Effector CD4-positive, alpha-beta T cell (primary cell): ENCODE data around the gene ZNF639.
"Not testable (repeated sequence)": the region's sequence is repeated elsewhere in the genome, so short reads cannot be mapped to it uniquely, and the experiment has no call there.

Experiments used
- DNase-seq: peaks from one replicate; pipeline ENCODE4 v3.0.0-alpha.2; 2020
- total RNA-seq: gene quantifications from one replicate; lab custom pipeline; 2026; lab: John Stamatoyannopoulos, UW

The ZNF639 gene, protein sequence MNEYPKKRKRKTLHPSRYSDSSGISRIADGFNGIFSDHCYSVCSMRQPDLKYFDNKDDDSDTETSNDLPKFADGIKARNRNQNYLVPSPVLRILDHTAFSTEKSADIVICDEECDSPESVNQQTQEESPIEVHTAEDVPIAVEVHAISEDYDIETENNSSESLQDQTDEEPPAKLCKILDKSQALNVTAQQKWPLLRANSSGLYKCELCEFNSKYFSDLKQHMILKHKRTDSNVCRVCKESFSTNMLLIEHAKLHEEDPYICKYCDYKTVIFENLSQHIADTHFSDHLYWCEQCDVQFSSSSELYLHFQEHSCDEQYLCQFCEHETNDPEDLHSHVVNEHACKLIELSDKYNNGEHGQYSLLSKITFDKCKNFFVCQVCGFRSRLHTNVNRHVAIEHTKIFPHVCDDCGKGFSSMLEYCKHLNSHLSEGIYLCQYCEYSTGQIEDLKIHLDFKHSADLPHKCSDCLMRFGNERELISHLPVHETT
- total RNA-seq, result 93.1 reads per million, percentile 81 among the genes with 10 or more reads in this experiment

DNA sequence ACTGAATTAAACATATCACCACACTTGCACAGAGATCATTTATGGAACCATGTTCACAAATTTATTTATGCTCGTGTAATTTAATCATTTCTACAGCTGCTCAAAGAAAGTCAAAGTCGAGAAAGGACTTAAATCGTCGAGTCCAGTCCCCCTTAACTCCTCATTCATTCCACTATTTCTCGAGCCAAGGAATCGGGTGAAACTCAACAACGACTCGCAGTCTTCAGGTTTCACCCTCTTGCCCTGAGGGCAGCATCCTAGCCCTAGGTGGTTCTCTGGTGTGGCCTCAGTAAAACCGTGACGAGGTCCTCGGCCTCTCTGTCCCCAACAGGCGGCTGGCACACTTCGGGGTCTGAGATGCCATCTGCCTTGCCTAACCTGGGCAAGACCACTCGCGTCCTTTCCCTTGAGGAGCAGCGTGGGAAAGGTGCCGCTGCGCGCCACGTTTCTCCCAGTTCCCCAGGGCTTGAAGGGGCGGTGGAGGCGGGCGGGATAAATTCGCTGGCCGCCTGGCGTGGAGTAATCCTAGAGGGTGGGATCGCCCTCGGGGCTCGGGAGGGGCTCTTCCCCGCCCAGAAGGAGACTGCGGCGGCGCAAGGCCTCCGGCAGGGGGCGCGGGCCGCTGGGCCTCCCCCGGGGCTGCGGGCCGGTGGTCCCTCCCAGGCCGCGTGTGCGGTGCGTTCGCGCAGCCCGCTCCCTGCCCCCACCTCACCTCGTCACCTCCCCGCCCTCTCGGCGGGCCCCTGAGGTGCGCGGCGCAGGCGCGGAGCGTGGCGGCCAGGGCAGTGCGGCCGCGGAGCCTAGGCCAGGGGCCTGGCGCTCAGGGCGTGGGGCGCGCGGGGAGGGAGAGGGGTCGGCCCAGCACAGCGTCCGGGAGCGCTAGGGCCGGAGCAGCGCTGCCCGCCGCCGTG lies at the start of gene ZNF639:
Gene ZNF639 (plus strand): TSS at position 746 of the 911 bp plus-strand sequence. CDS start 5,263 bp downstream, outside the sequence.
- peak; percentile 81 for DNase-seq

DNA sequence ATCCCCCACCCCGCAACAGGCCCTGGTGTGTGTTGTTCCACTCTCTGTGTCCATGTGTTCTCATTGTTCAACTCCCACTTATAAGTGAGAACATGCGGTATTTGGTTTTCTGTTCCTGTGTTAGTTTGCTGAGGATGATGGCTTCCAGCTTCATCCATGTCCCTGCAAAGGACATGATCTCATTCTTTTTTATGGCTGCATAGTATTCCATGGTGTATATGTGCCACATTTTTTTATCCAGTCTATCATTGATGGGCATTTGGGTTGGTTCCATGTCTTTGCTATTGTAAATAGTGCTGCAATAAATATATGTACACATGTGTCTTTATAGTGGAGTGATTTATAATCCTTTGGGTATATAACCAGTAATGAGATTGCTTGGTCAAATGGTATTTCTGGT lies 48.4 kb upstream of the ZNF639 start:
- DNase-seq, result not testable (repeated sequence)

DNA sequence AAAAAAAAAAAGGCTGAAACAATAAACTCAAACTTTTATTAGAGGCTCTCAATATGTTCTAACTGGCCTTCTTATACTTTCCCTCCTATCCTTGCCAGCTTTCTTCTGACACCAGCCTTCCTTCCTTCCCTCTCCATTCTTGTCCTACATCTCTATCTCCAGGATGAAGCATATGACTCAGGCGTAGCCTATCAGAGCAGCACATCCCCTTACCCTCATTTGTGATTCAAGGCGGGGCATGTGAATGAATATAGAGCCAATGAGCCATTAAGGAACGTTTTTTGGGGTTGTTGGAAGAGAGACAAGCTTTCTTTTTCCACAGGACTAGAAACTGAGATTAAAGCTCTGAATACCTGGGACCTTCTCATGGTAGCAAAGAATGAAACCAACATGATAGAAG lies 46.8 kb upstream of the ZNF639 start:
- DNase-seq, result no peak

DNA sequence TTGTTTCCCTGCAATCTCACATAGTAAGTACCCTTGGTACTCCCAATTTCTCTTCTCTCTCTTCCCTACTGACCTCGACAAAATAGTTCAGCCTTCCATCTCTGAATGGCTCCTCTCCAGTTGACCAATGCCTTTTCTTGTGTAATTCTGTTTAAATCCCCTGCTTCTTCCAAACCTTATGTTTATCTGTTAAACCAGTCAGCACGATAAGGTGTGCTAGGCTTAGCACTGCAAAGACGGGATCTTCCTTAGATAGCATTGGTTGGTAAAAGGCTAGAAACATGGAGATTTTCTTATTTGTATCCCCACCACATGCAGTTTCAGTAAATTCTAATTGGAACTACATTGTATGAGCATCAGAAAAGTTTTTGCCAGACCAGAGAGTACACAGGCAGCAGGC lies 46.1 kb upstream of the ZNF639 start:
- DNase-seq, result no peak

DNA sequence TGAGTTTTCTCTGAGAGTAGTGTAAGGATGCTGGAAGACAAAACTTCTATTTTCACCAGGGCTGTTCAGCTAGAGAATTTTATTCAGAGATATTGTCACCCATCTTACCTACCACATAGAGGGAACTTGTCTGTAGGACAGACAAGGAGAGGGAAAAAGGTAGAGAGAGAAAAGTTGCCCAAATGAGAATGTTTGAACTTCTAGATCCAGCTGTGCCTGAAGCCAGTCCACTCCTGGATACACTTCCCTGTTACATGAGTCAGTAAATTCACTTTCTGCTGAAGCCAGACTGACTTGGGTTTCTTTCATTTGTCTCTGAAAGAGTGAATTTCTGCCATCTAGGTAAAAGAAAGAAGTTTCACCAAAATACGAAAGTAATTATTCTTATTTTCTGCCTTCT lies 44.7 kb upstream of the ZNF639 start:
- no peak for DNase-seq

DNA sequence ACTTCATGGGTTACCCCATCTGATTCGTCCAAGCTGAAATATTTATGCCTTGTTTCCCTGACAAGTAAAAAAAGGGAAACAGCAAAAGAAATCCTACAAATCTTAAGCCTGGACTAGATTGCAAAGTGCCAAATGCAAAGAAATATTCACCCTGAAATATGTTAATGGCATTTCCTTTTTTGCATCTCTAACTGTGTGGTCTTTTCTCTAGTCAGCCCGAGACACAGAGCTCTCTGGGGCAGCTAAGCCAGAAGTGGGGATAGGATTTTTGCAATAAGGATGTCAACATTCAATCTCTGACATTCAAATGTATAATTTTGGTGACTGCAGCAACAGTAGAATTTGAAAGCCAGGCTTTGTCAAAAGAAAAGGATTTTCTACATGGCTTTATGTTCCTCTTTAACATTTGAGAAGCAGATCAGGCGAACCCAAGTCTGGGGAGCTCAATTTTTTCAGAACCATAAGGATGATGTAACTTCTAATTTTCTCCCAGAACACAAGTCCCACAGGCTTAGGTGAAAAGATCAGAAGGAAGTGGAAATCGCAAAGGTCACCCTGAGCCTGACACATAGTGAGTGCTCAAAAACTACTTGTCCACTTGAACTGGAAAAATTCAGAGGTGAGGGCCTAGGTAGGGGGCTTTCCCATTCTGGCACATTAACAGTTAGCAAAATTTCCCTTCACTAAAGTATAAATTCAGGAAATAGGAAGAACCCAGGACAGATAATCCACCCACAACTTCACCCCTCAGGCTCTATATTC lies 43.7 kb upstream of the ZNF639 start:
- DNase-seq, result no peak

DNA sequence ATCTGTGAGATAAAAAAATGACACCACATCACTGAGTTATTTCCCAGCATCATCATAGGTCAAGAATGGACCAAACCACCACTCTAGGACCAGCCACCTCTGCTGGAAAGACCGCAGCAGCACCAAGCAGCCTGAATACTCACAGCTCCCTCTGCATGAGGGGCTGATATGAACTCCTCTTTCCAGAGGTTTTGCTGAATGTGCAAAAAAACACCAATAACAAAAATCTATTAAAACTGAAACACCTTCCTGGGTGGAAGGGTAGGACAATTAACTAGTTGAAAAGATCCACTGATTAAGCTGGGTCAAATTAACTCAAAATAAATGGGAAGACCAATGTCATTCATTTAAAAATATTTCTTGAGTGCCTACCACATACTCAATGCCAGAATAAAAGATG lies 43.0 kb upstream of the ZNF639 start:
- no peak for DNase-seq

DNA sequence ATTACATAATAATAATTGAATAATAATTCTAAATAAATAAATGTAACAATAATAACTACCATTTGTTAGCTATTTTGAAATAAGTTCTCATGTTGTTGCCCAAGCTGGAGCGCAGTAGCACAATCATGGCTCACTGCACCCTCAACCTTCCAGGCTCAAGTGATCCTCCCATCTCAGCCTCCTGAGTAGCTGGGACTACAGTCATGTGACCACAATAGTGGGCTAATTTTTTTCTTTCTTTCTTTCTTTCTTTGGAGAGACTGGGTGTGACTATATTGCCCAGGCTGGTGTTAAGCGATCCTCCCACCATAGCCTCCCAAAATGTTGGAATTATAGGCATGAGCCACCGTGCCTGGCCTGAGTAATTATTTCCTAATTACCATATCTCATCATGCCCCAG lies 41.0 kb upstream of the ZNF639 start:
- DNase-seq, result no peak

DNA sequence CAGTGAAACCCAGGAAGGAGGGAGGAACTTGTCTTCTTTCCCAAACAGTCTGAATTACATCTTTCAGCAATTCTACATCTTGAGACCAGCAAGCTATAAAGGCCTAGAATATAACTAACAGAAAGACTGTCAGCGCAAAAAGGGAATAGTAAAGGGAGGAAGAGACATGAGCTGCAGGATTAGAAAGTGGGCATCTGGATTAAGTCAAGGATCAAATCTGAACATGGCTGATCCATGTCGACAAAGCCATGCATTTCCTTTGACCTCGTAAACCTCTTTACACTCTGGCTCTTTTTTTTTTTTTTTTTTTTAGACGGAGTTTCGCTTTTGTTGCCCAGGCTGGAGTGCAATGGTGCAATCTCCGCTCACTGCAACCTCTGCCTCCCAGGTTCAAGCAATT lies 36.5 kb upstream of the ZNF639 start:
- DNase-seq, result no peak

DNA sequence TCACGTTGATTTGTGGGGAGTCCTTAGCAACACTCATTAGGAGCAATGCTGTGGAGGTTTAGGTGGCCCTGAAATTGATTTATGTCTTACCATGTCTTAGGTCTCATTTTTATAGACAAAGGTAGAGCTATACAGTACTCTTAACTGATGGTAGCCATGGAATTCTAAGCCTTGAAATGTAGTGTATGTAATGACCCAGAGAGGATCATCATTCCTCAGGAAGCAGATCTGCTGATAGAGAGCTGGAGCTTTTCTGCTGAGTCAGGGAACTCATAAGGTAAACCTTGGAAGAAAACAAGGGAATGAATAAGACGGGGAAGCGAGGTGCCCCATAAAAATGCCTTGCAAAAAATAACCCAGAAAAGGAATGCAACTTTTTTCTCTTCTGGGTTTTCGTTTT lies 34.0 kb upstream of the ZNF639 start:
- no peak for DNase-seq

DNA sequence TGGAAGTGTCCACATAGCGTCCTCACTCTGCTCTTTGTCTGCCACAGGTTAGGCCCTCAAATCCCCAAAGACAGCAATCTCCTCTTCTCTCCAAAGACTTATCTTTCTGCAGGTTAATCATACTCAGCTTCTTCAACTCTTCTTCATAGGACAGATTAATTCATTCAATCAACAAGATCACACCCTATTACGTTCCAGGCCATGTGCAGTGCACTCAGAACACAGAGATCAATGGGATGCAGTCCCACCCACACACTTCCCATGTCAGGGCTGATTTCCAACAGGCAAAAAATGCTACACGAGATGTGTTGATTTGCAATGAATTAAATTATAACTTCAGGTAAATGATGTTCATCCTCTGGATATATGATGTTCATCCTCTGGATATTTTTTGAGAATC lies 33.5 kb upstream of the ZNF639 start:
- no peak for DNase-seq

DNA sequence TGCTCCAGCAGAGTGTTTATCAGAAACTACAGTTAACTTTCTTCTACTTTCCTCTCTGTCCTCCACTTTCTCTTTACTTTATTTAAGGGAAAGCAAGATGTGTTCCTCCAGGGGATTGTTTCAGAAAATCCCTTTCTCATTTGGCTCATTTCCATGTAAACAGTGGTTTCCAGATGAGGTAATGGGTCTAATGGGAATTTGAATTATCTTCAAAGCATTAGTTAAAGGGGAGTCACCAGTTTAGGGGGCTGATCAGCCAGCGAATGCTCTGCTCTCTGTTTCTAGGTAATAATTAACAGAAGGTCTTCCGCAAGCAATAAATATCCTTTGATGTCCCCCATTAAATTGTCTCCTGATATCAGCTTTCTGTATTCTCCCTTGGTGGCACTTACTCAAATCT lies 30.4 kb upstream of the ZNF639 start:
- DNase-seq, result no peak

DNA sequence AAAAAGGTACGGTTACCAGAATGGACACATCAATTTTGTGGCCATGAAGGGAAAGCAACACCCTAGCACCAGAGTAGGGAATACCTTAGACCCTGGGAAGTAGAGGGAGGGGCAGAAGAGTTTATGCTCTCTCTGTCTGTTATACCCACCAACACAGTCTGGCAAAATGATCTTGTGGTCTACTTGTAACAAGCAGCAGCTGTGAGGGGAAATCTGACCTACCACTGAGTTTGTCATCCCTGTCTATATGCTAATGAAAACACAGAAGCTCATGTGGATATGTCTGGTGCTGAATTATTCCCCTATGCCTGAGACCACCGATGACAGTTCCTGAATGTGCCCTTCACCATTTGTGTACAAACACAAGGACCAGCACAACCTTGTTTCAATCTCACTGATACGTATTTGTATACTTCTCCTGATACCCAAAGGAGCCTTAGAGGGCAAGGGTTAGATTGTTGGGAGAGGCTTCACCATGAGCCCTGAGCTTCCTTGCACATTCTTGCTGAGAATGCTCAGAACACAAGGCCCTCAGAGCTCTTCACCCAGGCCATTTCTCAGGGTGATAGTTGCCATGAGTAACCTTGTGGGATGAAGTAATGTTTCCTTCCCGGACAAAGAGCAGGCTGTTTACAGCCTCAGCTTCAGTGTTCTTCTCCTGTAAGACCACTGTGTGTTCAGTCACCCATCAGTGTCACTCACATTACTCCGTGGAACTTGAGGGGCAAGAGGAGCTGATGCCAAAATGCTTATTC lies 24.7 kb upstream of the ZNF639 start:
- DNase-seq, result no peak

DNA sequence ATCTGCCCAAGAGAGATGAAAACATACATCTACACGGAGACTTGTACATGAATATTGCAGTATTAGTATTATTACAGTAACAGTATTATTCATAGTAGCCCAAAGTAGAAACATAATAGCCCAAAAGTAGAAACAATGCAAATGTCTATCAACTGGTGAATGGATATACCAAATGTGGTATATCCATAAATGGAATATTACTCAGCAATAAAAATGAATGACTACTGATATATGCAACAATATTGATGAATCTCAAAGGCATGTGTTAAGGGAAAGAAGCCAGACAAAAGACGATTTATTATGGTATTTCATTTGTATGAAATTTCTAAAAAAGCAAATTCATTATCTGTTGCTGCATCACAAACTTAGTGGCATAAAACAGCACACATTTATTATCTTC lies 23.5 kb upstream of the ZNF639 start:
- DNase-seq, result no peak

DNA sequence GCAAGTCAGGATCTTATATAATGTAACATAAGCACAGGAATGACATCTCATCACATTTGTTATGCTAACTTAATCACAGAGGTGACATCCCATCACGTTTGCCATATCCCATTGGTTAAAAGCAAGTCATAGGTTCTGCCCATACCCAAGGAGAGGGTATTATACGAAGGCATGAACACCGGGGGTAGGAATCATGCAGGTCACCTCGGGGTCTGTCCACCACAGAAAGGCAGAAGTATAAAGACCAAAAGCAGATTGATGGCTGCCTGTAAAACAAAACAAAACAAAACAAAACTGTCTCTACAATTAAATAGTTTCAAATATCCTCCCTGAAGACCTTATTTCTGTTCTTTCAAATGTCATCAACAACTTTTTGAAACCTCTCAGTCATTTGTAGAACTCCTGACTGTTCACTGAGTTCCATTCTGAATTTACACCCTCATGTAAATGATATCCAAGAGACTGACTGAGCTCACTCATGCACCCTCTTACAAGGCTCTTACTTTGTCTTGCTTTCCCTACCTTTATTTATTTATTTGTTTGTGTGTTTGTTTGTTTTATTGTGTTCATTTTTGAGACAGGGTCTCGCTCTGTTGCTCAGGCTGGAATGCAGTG lies 22.7 kb upstream of the ZNF639 start:
- DNase-seq, result no peak

DNA sequence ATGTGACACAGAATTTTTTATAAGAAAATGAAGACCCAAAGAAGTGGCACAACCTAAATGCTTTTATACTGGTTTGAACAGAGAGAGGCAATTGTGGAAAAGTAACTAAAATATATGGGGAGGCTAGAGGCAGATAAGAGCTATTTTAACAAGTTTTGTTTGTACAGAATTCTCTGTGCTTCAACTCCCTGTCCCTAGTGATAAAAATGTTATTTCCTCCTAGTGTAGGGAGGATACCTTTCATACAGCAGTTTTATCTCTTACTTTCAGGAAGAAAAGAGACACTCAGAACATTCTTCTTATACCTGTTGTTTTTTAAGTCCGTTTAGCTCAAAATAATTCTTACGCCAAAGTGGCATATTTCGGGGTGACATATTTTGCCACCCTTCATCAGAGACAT lies 21.2 kb upstream of the ZNF639 start:
- DNase-seq, result no peak

DNA sequence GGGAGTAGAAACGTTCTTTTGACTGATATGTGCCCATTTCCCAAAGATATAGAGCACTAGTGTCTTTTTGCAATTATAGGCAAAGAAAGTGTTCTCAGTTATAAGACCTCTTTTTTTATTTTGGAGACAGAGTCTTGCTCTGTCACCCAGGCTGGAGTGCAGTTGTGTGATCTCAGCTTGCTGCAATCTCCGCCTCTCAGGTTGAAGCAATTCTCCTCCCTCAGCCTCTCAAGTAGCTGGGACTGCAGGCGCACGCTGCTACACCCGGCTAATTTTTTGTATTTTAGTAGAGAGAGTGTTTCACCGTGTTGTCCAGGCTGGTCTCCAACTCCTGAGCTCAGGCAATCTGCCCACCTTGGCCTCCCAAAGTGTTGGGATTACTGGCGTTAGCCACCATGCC lies 20.7 kb upstream of the ZNF639 start:
- no peak for DNase-seq

DNA sequence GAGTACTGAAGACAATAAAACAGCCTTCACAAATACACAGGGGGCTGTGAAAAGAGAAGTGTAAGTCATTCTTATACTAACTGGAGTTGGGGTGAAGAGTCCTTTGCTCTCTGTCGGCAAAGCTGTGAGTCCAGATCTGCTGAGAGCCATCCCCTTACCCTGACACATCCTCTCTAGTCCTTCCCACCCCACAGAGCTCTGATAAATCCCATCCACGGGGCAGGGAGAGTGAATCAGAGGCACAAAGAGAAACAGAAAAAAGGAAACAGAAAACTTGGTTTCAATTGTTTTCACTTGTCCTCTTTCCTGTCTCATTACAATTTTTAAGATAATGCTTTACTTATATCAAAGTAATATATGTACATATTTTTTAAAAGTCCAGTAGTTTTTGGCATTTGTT lies 18.2 kb upstream of the ZNF639 start:
- no peak for DNase-seq

DNA sequence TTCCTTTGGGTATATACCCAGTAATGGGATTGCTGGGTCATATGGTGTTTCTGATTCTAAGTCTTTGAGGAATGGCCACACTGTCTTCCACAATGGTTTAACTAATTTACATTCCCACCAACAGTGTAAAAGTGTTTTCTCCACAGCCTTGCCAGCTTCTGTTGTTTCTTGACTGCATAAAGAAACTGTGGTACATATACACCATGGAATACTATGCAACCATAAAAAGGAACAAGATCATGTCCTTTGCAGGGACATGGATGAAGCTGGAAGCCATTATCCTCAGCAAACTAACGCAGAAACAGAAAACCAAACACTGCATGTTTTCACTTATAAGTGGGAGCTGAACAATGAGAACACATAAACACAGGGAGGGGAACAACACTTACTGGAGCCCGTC lies 15.5 kb upstream of the ZNF639 start:
- DNase-seq, result not testable (repeated sequence)

DNA sequence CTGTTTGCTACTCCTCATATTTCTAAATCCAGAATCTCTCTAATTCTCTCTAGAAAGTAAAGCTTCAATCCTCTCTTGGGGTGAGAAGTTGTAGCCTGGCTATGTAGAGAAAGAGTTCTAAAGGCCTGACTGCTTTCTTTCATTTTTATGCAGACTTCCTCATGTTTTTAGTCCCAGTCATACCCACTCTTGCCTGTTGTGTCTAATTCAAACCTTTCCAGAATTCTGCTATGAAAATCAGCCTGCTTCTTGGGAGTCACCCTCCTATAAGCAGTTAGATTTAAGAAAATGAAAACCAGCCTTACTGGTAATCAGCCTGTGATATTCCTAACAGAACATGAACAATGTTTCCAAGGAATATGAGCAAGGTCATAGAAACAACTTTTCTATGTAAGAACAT lies 14.8 kb upstream of the ZNF639 start:
- no peak for DNase-seq

DNA sequence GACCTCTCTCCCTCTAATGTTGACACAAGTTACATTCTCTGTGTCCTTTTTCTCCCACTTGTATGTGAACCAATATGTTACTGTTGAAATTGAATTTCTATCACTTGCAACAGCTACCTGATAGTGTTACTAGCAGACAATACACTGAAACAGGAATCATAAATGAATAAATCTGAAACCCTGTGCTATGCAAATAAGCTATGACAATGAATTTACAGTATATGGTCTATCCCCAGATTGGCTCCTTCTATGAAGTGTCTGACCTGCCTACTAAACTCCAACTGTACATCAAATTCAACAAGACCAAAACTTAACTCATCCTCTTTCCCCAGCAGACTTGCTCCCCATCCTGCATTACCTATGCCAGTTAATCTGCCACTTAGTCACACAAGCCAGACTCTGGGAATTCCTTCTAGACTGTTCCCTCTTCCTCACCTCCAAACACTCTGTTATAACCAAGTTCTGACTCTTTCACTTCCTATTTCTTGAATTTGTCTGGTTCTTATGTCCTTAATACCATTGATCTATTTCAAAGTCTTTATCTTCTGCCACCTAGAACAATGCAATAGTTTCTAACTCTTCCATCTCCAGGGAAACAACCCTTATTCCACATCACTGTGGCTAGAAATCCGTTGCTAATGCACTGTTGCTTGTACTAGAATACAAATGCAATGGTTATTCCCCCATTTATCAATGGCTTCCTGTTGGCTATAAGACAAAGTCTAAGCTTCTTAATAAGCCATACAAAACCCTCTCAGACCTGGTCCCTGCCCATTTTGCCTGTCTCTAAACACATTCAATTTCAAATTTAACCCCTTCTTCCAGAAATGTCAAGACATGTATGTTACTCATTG lies 13.4 kb upstream of the ZNF639 start:
- DNase-seq, result no peak
